LoVo (cell line): Measurements from ENCODE around the gene CREM.
"Not testable (repeated sequence)": the region's sequence is repeated elsewhere in the genome, so short reads cannot be mapped to it uniquely, and the experiment has no call there.

Experiments
- DNase-seq: peaks from one replicate; pipeline ENCODE4 v3.0.0-alpha.2; 2016; ENCODE audit warnings: low spot score

Gene CREM

DNA sequence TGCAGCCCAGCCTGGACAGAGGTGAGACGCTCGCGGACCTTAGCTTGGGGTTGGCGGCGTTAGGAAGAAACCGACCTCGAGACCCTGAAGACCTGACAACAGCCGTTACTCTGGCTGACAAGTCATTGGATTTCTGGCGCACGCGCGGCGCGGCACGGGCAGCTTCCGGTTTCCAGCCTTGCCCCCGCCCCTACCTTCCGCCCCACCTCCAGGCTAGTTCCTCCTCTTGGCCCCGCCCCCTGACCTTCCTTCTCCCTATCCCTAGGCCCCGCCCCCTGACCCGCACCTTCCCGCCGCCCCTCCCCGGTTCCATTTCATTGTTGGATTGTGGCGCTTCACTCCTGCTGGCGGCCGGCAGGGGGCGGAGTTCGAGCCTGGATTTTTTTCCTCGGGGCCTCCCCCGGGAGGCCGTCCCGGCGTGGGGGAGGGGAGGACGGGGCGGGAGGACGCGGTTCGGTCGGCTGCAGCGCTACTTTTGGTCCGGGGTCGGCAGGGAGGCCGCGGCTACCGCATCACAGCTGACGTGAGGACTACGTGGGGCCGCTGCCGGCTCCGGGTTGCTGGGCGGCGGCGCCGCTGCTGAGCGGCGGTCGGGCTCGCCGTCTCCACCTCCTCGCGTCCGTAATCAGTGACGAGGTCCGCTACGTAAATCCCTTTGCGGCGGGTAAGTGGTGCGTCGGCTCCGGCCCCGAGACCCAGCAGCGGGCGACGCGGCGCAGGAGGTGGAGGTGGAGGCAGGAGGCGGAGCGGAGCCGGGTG, at the start of gene CREM:
Gene CREM, plus strand, starts transcription at position 317 of the 759 bp plus-strand sequence. CDS start 10,990 bp downstream, outside the sequence.
- DNase-seq = peak; percentile 98

DNA sequence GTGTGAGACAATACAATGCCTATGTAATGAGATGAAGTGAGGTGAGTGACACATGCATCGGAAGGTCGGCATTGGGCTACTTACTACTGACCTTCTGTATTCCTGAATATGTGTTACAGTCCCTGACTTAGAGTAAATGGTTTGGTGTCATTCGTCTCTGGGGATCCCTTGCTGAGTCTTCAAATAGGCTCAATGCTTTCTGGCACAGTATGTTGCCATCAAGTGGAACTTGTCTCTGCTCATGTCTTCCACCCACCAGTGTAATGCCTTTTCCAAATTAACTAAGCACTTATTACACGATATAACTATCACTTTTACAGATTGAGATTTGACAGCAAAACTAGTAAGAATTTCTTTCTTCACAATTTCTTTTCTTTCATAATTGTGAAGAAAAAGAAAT, 47.4 kb upstream of the CREM start:
- DNase-seq = no peak

GRCh38 chr10:35079763-35080162, 46.9 kb upstream of the CREM start:
- no peak for DNase-seq

DNA sequence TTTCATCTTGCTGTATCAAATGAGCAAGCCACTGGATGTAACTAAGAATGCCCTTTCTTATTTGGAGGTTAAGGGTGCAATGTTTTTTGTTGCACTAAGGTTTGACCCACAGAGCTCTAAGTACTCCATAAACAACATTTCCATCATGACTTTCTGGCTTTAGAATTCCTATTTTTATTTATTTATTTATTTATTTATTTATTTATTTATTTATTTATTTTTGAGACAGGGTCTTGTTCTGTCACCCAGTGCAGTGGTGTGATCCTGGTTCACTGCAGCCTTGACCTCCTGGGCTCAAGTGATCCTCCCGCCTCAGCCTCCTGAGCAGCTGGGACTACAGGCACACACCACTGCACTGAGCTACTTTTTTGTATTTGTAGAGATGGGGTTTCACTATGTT, 46.4 kb upstream of the CREM start:
- not testable (repeated sequence) for DNase-seq

DNA sequence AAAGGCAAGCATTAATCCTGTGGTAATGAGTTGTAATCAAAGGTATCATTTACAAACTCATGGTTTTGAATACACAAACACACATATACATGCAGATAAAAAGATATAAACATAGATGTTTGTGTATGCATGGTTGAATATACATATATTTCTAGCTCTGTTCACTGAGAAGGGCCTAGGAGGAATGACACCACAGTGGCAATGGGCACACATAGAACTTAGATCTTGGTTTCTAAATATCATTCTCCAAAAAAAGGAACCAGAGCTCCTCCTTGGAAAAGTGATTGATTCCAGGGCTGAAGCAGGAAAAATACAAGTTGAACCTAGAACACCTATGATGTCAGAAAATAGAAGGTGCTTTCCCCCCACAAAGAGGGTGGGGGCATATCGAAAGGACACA, 43.4 kb upstream of the CREM start:
- no peak for DNase-seq

- DNase-seq = no peak
Measured at GRCh38 chr10:35089611-35090161, 37.0 kb upstream of the CREM start.

DNA sequence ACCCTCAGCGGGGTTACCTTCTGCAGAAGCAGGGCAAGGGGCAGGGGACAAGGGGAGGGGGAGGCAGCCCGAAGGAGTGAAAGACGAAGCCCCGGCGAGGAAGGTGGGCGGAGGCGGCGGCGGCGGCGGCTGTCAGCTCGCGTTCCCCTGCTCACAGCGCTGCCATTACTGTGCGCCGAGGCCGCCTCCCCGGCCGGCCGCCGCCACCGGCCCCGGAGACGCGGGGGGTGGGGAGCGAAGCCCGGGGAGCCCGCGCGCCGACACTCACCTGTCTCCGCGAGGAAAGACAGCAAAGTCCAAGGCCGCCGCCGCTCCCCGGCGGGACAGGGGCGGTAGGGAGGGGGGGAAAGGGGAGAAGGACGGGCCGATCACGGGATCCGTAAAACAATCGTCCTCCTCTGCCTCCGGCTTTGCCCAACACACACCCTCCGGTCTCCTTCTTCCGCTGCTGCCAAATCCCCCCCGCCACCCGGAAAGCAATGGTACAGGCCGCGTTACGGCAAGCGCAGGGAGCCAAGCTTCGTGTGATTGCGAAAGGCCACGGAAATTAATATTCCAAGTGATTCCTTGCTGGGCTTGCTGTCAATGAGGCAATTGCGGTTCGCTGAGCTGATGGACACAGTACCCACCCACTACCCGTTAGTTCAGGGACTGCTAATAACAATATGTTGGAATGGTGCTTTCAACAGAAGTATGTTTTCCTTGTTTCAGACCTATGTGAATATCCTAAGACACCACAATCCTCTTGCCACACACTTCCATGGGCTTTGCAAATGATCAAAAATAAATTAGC, 36.3 kb upstream of the CREM start, which contains the start of gene CUL2:
Gene CUL2, minus strand, starts transcription at position 180 of the 793 bp plus-strand sequence. CDS start 19,024 bp downstream, outside the sequence.
- DNase-seq = peak; percentile 93

DNA sequence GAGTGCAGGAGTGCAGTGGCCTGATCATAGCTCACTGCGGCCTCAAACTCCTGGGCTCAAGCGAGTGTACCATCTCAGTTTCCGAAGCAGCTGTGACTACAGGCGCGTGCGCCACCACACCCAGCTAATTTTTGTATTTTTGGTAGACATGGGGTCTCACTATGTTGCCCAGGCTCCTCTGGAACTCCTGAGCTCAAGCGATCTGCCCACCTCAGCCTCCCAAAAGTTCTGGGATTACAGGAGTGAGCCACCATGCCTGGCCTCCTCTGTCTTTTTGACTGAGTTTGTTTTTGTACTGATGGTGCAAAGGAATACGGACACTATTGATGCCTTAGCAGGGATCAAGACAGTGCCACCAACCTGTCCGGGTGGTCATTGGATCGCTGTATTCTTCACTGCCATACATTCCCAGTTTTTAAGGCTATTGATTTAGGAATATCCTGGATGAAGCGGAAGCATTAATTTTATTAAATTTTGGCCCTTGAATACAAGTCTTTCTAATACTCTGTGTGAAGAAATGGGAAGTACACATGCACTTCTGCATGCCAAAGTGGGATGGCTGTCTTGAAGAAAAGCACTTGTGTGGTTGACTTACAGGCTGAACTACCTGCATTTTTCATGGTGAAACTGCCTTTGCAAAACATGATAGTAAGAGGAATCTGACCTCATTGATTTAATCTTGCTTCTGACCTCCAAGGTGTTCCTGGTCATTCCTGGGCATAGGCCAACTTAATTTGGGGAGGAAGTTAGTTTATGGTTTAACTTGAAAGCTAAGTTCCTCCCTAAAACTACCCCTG, 34.5 kb upstream of the CREM start:
- no peak for DNase-seq

DNA sequence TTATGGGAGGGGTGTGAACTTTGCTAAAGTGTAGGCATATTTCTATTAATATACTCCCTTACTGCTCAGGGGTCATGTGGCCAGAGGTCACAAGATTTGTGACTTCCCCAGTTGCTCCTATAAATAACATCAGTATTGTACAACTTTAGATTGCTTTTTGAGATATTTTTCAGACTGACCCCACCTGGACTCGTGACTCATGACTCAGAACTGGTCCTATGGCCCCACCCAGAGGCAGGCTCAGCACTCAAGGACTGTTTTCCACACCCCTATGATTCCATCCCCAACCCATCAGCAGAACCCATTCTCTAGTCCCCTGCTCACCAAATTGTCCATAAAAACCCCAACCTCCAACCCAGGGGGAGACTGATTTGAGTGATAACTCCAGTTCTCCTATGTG, 33.8 kb upstream of the CREM start:
- DNase-seq = no peak

DNA sequence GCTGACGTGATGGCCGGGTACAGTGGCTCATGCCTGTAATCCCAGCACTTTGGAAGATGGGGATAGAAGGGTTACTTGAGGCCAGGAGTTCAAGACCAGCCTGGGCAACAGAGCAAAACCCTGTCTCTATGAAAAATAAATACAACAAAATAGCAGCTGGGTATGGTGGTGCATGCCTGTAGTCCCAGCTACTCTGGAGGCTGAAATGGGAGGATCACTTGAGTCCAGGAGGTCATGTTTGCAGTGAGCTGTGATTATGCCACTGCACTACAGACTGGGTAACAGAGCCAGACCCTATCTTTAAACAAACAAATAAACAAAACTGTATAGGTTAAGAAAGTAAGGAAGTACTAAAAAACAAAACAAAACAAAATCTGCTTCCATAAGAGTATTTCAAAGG, 30.3 kb upstream of the CREM start:
- DNase-seq = no peak

- no peak for DNase-seq
Measured at GRCh38 chr10:35097510-35097909, 29.1 kb upstream of the CREM start.

- no peak for DNase-seq
Measured at GRCh38 chr10:35103882-35104281, 22.8 kb upstream of the CREM start.

DNA sequence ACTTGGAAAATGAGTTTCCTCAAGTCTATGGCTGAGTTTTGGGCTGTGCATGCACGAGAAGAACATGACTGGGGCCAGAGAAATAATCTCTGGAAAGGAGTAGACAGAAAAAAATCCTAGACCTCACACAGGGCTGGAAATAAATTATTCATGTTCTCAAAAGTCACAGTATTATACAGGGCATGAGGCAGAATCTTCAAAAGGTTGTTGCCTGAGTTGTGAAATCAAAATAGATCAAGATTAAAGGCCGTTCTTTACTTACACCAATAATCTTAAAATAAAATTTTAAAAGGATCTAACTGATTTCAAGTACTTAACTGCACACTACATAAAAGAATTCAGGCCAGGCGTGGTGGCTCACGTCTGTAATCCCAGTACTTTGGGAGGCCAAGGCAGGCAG, 14.1 kb upstream of the CREM start:
- DNase-seq = no peak

- DNase-seq = no peak
Measured at GRCh38 chr10:35119378-35119777, 7.3 kb upstream of the CREM start.

DNA sequence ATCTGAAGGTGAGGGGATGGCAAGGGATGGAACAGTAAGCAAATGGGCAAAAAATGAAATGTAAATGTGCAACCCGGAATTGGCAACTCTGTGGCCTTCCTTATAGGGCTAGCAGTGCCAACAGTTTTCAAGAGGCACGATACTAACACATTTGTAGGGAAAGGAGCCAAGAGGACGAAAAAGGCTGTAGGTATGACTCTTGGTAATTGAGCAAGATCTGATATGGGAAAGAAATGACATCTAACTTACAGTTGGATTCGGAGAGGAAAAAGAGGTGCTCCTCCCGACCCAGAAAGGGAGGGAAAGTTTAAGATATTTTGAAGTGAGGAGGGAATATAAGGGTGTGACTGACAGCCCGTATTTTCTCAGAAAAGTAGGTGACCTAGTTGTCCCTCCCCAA, 2.1 kb upstream of the CREM start:
- DNase-seq = no peak

DNA sequence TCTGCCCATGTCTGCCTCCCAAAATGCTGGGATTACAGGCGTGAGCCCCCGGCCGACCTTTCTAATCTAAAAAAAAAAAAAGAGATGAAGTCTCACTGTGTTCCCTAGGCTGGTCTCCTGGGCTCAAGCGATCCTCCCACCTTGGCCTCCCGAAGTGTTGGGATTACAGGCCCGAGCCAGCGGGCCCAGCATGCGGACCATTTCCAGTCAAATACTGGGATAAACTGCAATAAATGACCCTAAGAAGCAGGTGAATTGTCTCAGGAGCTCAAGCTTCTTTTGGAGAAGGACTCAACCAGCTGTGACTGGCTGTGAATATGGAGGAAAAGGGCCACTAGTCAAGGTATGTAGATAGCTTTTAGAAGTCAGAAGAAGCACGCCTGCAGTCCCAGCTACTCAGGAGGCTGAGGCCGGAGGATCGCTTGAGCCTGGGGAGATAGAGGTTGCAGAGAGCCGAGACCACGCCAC, 550 bp upstream of the CREM start:
- DNase-seq = no peak

- DNase-seq = peak; percentile 16
Measured at GRCh38 chr10:35127289-35127891, 744 bp downstream of the CREM start.

GRCh38 chr10:35129185-35129674, 2.6 kb downstream of the CREM start:
- DNase-seq = no peak

DNA sequence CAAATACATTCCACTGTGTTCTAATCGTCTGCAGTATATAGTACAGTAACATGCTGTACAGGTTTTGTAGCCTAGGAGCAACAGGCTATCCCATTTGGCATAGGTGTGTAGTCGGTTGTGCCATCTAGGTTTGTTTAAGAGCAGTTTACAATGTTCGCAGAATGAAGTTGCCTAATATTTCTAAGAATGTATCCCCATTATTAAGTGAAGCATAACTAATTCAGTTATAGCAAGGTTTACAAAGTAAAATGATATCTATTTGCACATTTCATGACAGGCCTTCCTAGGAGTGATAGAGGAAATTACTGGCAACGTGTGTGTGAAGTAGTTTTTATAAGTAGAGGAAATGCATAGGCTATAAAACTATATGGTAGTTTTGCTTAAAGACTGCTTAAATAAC, 4.0 kb downstream of the CREM start:
- no peak for DNase-seq

- no peak for DNase-seq
Measured at GRCh38 chr10:35132727-35133126, 6.1 kb downstream of the CREM start.

DNA sequence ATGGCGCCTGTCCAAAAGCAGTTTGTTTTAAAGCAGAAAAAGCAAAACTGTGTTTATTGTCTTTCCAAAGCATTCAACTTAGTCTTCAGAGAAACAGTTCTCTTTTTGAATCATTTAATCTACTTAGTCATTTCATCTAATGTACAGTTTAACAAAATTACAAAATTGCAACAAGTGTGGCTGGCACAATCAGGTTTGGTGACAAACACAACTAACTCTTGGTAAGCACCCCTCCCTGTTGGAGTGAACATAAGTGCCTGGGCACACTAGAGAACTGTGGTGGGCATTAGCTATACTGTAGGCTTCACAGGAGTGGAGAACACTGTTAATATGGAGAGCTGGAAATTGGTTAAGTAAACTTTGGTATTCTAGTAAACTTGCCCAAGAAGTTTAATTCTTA, 6.9 kb downstream of the CREM start:
- no peak for DNase-seq
